ENCODE data around the gene CYB561. TPM values are rescaled to one million over a fixed set of nuclear protein-coding genes. Genes with fewer than 3 reads are reported as not detected.

Gene CYB561
- total RNA-seq, result 20.7 and 29.6 TPM in 2 replicates

- no peak for DNase-seq (ENCODE audit: extremely low read depth, low read depth, low spot score)
These were observed at the start of gene CYB561 for GRCh38 chr17:63445954-63446752. TSS of gene CYB561 (minus strand) at chr17:63446306. CDS start at chr17:63437547, 8,759 bp downstream.

- DNase-seq (ENCODE audit: extremely low read depth, low read depth, low spot score), result no peak
These were observed 49.4 kb upstream of the CYB561 start for GRCh38 chr17:63495491-63495890.

- DNase-seq (ENCODE audit: extremely low read depth, low read depth, low spot score), result no peak
These were observed 48.3 kb upstream of the CYB561 start for GRCh38 chr17:63494300-63494928.

GRCh38 chr17:63493411-63493810 lies 47.3 kb upstream of the CYB561 start:
- no peak for DNase-seq (ENCODE audit: extremely low read depth, low read depth, low spot score)

- DNase-seq (ENCODE audit: extremely low read depth, low read depth, low spot score), result no peak
These were observed 46.8 kb upstream of the CYB561 start for GRCh38 chr17:63492940-63493339.

GRCh38 chr17:63491977-63492618 lies 46.0 kb upstream of the CYB561 start:
- no peak for DNase-seq (ENCODE audit: extremely low read depth, low read depth, low spot score)

- no peak for DNase-seq (ENCODE audit: extremely low read depth, low read depth, low spot score)
These were observed 45.3 kb upstream of the CYB561 start for GRCh38 chr17:63491413-63491812.

GRCh38 chr17:63490858-63491400 lies 44.8 kb upstream of the CYB561 start:
- no peak for DNase-seq (ENCODE audit: extremely low read depth, low read depth, low spot score)

GRCh38 chr17:63490329-63490728 lies 44.2 kb upstream of the CYB561 start:
- DNase-seq (ENCODE audit: extremely low read depth, low read depth, low spot score), result no peak

GRCh38 chr17:63489291-63489690 lies 43.2 kb upstream of the CYB561 start:
- DNase-seq (ENCODE audit: extremely low read depth, low read depth, low spot score), result no peak

GRCh38 chr17:63488851-63489250 lies 42.7 kb upstream of the CYB561 start:
- DNase-seq (ENCODE audit: extremely low read depth, low read depth, low spot score), result no peak

GRCh38 chr17:63487014-63487339 lies 40.9 kb upstream of the CYB561 start:
- no peak for DNase-seq (ENCODE audit: extremely low read depth, low read depth, low spot score)

GRCh38 chr17:63486317-63487013 lies 40.4 kb upstream of the CYB561 start:
- no peak for DNase-seq (ENCODE audit: extremely low read depth, low read depth, low spot score)

GRCh38 chr17:63483655-63484575 lies 37.8 kb upstream of the CYB561 start:
- DNase-seq (ENCODE audit: extremely low read depth, low read depth, low spot score), result no peak

- DNase-seq (ENCODE audit: extremely low read depth, low read depth, low spot score), result no peak
These were observed 36.9 kb upstream of the CYB561 start for GRCh38 chr17:63483038-63483437.

- no peak for DNase-seq (ENCODE audit: extremely low read depth, low read depth, low spot score)
These were observed 36.4 kb upstream of the CYB561 start for GRCh38 chr17:63482509-63482908.

GRCh38 chr17:63481488-63481870 lies 35.4 kb upstream of the CYB561 start:
- no peak for DNase-seq (ENCODE audit: extremely low read depth, low read depth, low spot score)

GRCh38 chr17:63480826-63481487 lies 34.9 kb upstream of the CYB561 start:
- DNase-seq (ENCODE audit: extremely low read depth, low read depth, low spot score), result no peak

GRCh38 chr17:63480192-63480784 lies 34.2 kb upstream of the CYB561 start:
- no peak for DNase-seq (ENCODE audit: extremely low read depth, low read depth, low spot score)
